ENCODE results near the gene USP17L20. TPM values are rescaled to one million over a fixed set of nuclear protein-coding genes. Genes with fewer than 3 reads are reported as not detected.
A peak's percentile ranks its signal among the peaks of the same experiment; 100 is the strongest.
"Not testable (repeated sequence)": the region's sequence is repeated elsewhere in the genome, so short reads cannot be mapped to it uniquely, and the experiment has no call there.

Gene USP17L20
- total RNA-seq, 2 experiments from 2014 or later, result not detected

DNA sequence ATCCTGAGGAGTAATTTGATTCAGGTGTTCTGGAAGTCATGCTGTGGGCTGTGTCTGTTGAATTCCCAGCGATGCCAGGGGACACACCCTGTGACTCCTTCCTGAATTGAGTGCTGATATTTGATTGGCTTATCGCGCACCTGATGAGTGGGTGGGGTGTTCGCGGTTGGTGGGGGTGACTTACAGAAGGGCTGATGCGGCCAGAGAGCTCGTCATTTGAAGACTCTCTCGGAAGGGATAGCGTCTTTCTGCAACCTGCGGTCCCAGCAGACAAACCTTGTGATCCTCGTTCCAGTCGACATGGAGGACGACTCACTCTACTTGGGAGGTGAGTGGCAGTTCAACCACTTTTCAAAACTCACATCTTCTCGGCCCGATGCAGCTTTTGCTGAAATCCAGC, 23.8 kb upstream of the USP17L20 start, which contains the start of gene USP17L15:
TSS of gene USP17L15 (plus strand) at position 301 of the 400 bp plus-strand sequence. CDS start at position 301, 0 bp downstream.
- H3K4me1 ChIP-seq (ENCODE audit: insufficient read depth, low read length); POLR2A ChIA-PET; H3K36me3 Mint-ChIP-seq (ENCODE audit: low read depth); H3K9me3 Mint-ChIP-seq; H3K4me1 Mint-ChIP-seq (ENCODE audit: low read depth); DNase-seq; H3K27ac Mint-ChIP-seq; CTCF ChIA-PET; H3K27ac ChIP-seq (ENCODE audit: low read depth in 1 of 2, low read length in 2 of 2); ATAC-seq (ENCODE audit: poor library complexity); H3K27me3 ChIP-seq (ENCODE audit: control insufficient read depth in 1 of 2, insufficient read depth in 2 of 2, low read length in 2 of 2); H3K4me3 ChIP-seq (ENCODE audit: low read length); H3K36me3 ChIP-seq (ENCODE audit: insufficient read depth, low read length); H3K9me3 ChIP-seq (ENCODE audit: control insufficient read depth in 1 of 2, insufficient read depth in 1 of 2, low read length in 2 of 2); H3K27me3 Mint-ChIP-seq; intact Hi-C loops (cut with DNase I, micrococcal nuclease); H3K4me3 Mint-ChIP-seq: not testable (repeated sequence)

DNA sequence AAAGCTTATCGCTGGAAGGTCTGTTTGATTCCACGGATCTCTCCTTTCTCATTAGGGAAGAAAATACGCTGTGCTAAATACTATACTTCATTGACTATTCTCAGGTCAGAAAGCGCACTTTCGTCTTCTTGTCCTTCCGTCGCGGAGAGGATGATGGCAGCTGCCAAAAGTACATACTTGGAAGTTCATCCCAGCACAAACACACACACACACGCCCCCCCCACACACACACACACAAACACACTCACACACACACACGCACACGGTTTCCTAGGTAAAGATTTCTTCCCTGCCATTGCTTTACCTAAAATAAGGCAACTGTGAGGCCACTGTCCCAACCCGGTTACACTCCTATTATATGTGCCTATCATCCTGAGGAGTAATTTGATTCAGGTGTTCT, 19.5 kb upstream of the USP17L20 start:
- CTCF ChIA-PET; H3K36me3 Mint-ChIP-seq (ENCODE audit: low read depth); intact Hi-C loops (cut with DNase I, micrococcal nuclease); ATAC-seq (ENCODE audit: poor library complexity); H3K4me1 Mint-ChIP-seq (ENCODE audit: low read depth); H3K27me3 ChIP-seq (ENCODE audit: control insufficient read depth in 1 of 2, insufficient read depth in 2 of 2, low read length in 2 of 2); H3K27ac Mint-ChIP-seq; H3K36me3 ChIP-seq (ENCODE audit: insufficient read depth, low read length); H3K4me1 ChIP-seq (ENCODE audit: insufficient read depth, low read length); H3K9me3 Mint-ChIP-seq; POLR2A ChIA-PET; H3K27me3 Mint-ChIP-seq; H3K9me3 ChIP-seq (ENCODE audit: control insufficient read depth in 1 of 2, insufficient read depth in 1 of 2, low read length in 2 of 2); H3K4me3 Mint-ChIP-seq; H3K27ac ChIP-seq (ENCODE audit: low read depth in 1 of 2, low read length in 2 of 2); H3K4me3 ChIP-seq (ENCODE audit: low read length): not testable (repeated sequence)
- peak in 3 of 14 experiments; percentile 1 to 10 (median 6) for DNase-seq

DNA sequence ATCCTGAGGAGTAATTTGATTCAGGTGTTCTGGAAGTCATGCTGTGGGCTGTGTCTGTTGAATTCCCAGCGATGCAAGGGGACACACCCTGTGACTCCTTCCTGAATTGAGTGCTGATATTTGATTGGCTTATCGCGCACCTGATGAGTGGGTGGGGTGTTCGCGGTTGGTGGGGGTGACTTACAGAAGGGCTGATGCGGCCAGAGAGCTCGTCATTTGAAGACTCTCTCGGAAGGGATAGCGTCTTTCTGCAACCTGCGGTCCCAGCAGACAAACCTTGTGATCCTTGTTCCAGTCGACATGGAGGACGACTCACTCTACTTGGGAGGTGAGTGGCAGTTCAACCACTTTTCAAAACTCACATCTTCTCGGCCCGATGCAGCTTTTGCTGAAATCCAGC, 14.3 kb upstream of the USP17L20 start, which contains the start of gene USP17L17:
TSS of gene USP17L17 (plus strand) at position 301 of the 400 bp plus-strand sequence. CDS start at position 301, 0 bp downstream.
- H3K27me3 Mint-ChIP-seq; H3K27ac Mint-ChIP-seq; H3K9me3 Mint-ChIP-seq; H3K9me3 ChIP-seq (ENCODE audit: control insufficient read depth in 1 of 2, insufficient read depth in 1 of 2, low read length in 2 of 2); H3K27ac ChIP-seq (ENCODE audit: low read depth in 1 of 2, low read length in 2 of 2); H3K4me3 Mint-ChIP-seq; H3K27me3 ChIP-seq (ENCODE audit: control insufficient read depth in 1 of 2, insufficient read depth in 2 of 2, low read length in 2 of 2); DNase-seq; POLR2A ChIA-PET; CTCF ChIA-PET; H3K4me3 ChIP-seq (ENCODE audit: low read length); H3K36me3 Mint-ChIP-seq (ENCODE audit: low read depth); ATAC-seq (ENCODE audit: poor library complexity); H3K36me3 ChIP-seq (ENCODE audit: insufficient read depth, low read length); H3K4me1 Mint-ChIP-seq (ENCODE audit: low read depth); intact Hi-C loops (cut with DNase I, micrococcal nuclease); H3K4me1 ChIP-seq (ENCODE audit: insufficient read depth, low read length): not testable (repeated sequence)

DNA sequence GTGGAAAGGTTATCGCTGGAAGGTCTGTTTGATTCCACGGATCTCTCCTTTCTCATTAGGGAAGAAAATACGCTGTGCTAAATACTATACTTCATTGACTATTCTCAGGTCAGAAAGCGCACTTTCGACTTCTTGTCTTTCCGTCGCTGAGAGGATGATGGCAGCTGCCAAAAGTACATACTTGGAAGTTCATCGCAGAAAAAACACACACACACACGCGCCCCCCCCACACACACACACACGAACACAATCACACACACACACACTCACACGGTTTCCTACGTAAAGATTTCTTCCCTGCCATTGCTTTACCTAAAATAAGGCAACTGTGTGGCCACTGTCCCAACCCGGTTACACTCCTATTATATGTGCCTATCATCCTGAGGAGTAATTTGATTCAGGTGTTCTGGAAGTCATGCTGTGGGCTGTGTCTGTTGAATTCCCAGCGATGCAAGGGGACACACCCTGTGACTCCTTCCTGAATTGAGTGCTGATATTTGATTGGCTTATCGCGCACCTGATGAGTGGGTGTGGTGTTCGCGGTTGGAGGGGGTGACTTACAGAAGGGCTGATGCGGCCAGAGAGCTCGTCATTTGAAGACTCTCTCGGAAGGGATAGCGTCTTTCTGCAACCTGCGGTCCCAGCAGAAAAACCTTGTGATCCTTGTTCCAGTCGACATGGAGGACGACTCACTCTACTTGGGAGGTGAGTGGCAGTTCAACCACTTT, 9.8 kb upstream of the USP17L20 start, which contains the start of gene USP17L18:
TSS of gene USP17L18 (plus strand) at position 678 of the 728 bp plus-strand sequence. CDS start at position 678, 0 bp downstream.
- H3K9me3 ChIP-seq (ENCODE audit: control insufficient read depth in 1 of 2, insufficient read depth in 1 of 2, low read length in 2 of 2); H3K4me1 Mint-ChIP-seq (ENCODE audit: low read depth); CTCF ChIA-PET; H3K4me3 Mint-ChIP-seq; H3K4me1 ChIP-seq (ENCODE audit: insufficient read depth, low read length); H3K27ac Mint-ChIP-seq; intact Hi-C loops (cut with DNase I, micrococcal nuclease); H3K27ac ChIP-seq (ENCODE audit: low read depth in 1 of 2, low read length in 2 of 2); H3K4me3 ChIP-seq (ENCODE audit: low read length); H3K9me3 Mint-ChIP-seq; H3K27me3 ChIP-seq (ENCODE audit: control insufficient read depth in 1 of 2, insufficient read depth in 2 of 2, low read length in 2 of 2); H3K36me3 Mint-ChIP-seq (ENCODE audit: low read depth); POLR2A ChIA-PET; H3K36me3 ChIP-seq (ENCODE audit: insufficient read depth, low read length); ATAC-seq (ENCODE audit: poor library complexity); H3K27me3 Mint-ChIP-seq: not testable (repeated sequence)
- DNase-seq, result peak in 5 of 14 experiments; percentile 0 to 33 (median 1)

DNA sequence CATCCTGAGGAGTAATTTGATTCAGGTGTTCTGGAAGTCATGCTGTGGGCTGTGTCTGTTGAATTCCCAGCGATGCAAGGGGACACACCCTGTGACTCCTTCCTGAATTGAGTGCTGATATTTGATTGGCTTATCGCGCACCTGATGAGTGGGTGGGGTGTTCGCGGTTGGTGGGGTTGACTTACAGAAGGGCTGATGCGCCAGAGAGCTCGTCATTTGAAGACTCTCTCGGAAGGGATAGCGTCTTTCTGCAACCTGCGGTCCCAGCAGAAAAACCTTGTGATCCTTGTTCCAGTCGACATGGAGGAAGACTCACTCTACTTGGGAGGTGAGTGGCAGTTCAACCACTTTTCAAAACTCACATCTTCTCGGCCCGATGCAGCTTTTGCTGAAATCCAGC, 4.8 kb upstream of the USP17L20 start, which contains the start of gene USP17L19:
TSS of gene USP17L19 (plus strand) at position 301 of the 400 bp plus-strand sequence. CDS start at position 301, 0 bp downstream.
- H3K9me3 ChIP-seq (ENCODE audit: control insufficient read depth in 1 of 2, insufficient read depth in 1 of 2, low read length in 2 of 2); H3K27me3 ChIP-seq (ENCODE audit: control insufficient read depth in 1 of 2, insufficient read depth in 2 of 2, low read length in 2 of 2); CTCF ChIA-PET; H3K4me1 ChIP-seq (ENCODE audit: insufficient read depth, low read length); DNase-seq; H3K4me3 Mint-ChIP-seq; H3K4me1 Mint-ChIP-seq (ENCODE audit: low read depth); H3K36me3 ChIP-seq (ENCODE audit: insufficient read depth, low read length); ATAC-seq (ENCODE audit: poor library complexity); H3K27me3 Mint-ChIP-seq; H3K4me3 ChIP-seq (ENCODE audit: low read length); H3K27ac Mint-ChIP-seq; H3K9me3 Mint-ChIP-seq; intact Hi-C loops (cut with DNase I, micrococcal nuclease); H3K27ac ChIP-seq (ENCODE audit: low read depth in 1 of 2, low read length in 2 of 2); H3K36me3 Mint-ChIP-seq (ENCODE audit: low read depth); POLR2A ChIA-PET: not testable (repeated sequence)

DNA sequence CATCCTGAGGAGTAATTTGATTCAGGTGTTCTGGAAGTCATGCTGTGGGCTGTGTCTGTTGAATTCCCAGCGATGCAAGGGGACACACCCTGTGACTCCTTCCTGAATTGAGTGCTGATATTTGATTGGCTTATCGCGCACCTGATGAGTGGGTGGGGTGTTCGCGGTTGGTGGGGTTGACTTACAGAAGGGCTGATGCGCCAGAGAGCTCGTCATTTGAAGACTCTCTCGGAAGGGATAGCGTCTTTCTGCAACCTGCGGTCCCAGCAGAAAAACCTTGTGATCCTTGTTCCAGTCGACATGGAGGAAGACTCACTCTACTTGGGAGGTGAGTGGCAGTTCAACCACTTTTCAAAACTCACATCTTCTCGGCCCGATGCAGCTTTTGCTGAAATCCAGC, 4.6 kb downstream of the USP17L20 start, which contains the start of gene USP17L21:
TSS of gene USP17L21 (plus strand) at position 301 of the 400 bp plus-strand sequence. CDS start at position 301, 0 bp downstream.
- H3K27ac Mint-ChIP-seq; H3K9me3 ChIP-seq (ENCODE audit: control insufficient read depth in 1 of 2, insufficient read depth in 1 of 2, low read length in 2 of 2); POLR2A ChIA-PET; CTCF ChIA-PET; H3K4me3 Mint-ChIP-seq; H3K27me3 ChIP-seq (ENCODE audit: control insufficient read depth in 1 of 2, insufficient read depth in 2 of 2, low read length in 2 of 2); ATAC-seq (ENCODE audit: poor library complexity); H3K4me1 ChIP-seq (ENCODE audit: insufficient read depth, low read length); intact Hi-C loops (cut with DNase I, micrococcal nuclease); H3K4me1 Mint-ChIP-seq (ENCODE audit: low read depth); H3K36me3 ChIP-seq (ENCODE audit: insufficient read depth, low read length); H3K4me3 ChIP-seq (ENCODE audit: low read length); DNase-seq; H3K36me3 Mint-ChIP-seq (ENCODE audit: low read depth); H3K9me3 Mint-ChIP-seq; H3K27me3 Mint-ChIP-seq; H3K27ac ChIP-seq (ENCODE audit: low read depth in 1 of 2, low read length in 2 of 2): not testable (repeated sequence)

DNA sequence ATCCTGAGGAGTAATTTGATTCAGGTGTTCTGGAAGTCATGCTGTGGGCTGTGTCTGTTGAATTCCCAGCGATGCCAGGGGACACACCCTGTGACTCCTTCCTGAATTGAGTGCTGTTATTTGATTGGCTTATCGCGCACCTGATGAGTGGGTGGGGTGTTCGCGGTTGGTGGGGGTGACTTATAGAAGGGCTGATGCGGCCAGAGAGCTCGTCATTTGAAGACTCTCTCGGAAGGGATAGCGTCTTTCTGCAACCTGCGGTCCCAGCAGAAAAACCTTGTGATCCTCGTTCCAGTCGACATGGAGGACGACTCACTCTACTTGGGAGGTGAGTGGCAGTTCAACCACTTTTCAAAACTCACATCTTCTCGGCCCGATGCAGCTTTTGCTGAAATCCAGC, 9.4 kb downstream of the USP17L20 start, which contains the start of gene USP17L22:
TSS of gene USP17L22 (plus strand) at position 301 of the 400 bp plus-strand sequence. CDS start at position 301, 0 bp downstream.
- H3K27me3 Mint-ChIP-seq; H3K4me3 Mint-ChIP-seq; H3K27ac Mint-ChIP-seq; H3K27me3 ChIP-seq (ENCODE audit: control insufficient read depth in 1 of 2, insufficient read depth in 2 of 2, low read length in 2 of 2); H3K27ac ChIP-seq (ENCODE audit: low read depth in 1 of 2, low read length in 2 of 2); H3K36me3 Mint-ChIP-seq (ENCODE audit: low read depth); H3K36me3 ChIP-seq (ENCODE audit: insufficient read depth, low read length); H3K4me1 Mint-ChIP-seq (ENCODE audit: low read depth); H3K4me3 ChIP-seq (ENCODE audit: low read length); POLR2A ChIA-PET; intact Hi-C loops (cut with DNase I, micrococcal nuclease); H3K4me1 ChIP-seq (ENCODE audit: insufficient read depth, low read length); H3K9me3 Mint-ChIP-seq; CTCF ChIA-PET; DNase-seq; ATAC-seq (ENCODE audit: poor library complexity); H3K9me3 ChIP-seq (ENCODE audit: control insufficient read depth in 1 of 2, insufficient read depth in 1 of 2, low read length in 2 of 2): not testable (repeated sequence)

All from CD4-positive, alpha-beta T cell (primary cell).